A549 treated with AZD2906 at 1 μM for 4 hours (cell line): ENCODE results near the gene FAM167B. TPM values are rescaled to one million over a fixed set of nuclear protein-coding genes. Genes with fewer than 3 reads are reported as not detected.

Experiments used
- total RNA-seq: library from RNA; stranded (reverse); fragments of 200-300 nt; extraction: Qiagen RNA extraction; gene quantifications from 5 replicates; pipeline ENCODE4 v1.2.3, GENCODE V29; 2022

Gene FAM167B
- total RNA-seq, result 0.29 to 0.88 TPM (median 0.45 TPM) in 5 replicates

GRCh38 chr1:32246888-32247273 lies at the start of gene FAM167B:
TSS of gene FAM167B (plus strand) at chr1:32247222. CDS start at chr1:32247422, 200 bp downstream.

GRCh38 chr1:32200226-32201010 lies 46.6 kb upstream of the FAM167B start, which contains the start of gene CCDC28B:
TSS of gene CCDC28B (plus strand) at chr1:32200595. CDS start at chr1:32201936, 1,341 bp downstream.

GRCh38 chr1:32205401-32206370 lies 41.3 kb upstream of the FAM167B start, which contains the start of gene IQCC:
TSS of gene IQCC (plus strand) at chr1:32205671. CDS start at chr1:32205682, 11 bp downstream.

GRCh38 chr1:32208891-32209328 lies 38.1 kb upstream of the FAM167B start, which contains the start of gene DCDC2B:
TSS of gene DCDC2B (plus strand) at chr1:32209089. CDS start at chr1:32209094, 5 bp downstream.

GRCh38 chr1:32221980-32222755 lies 24.9 kb upstream of the FAM167B start, which contains the start of the genes EIF3I and TMEM234:
TSS of gene EIF3I (plus strand) at chr1:32222407. CDS start at chr1:32222442, 35 bp downstream.
TSS of gene TMEM234 (minus strand) at chr1:32222353. CDS start at chr1:32222322, 31 bp downstream.

GRCh38 chr1:32250893-32251716 lies 4.1 kb downstream of the FAM167B start, which contains the start of gene LCK:
TSS of gene LCK (plus strand) at chr1:32251265. CDS start at chr1:32274330, 23,065 bp downstream.

GRCh38 chr1:32291708-32292538 lies 44.9 kb downstream of the FAM167B start, which contains the start of gene HDAC1:
TSS of gene HDAC1 (plus strand) at chr1:32292083. CDS start at chr1:32292170, 87 bp downstream.

Other genes starting within 250 kb of the FAM167B start
- gene KHDRBS1, start 233.4 kb upstream of the FAM167B start, total RNA-seq, result 126 to 142 TPM (median 130 TPM) in 5 replicates
- gene TMEM39B, start 174.3 kb upstream of the FAM167B start, total RNA-seq, result 9.4 to 11.1 TPM (median 10.9 TPM) in 5 replicates
- gene KPNA6, start 139.2 kb upstream of the FAM167B start, total RNA-seq, result 12.7 to 18.2 TPM (median 13.8 TPM) in 5 replicates
- 24.3 to 31.2 TPM (median 24.9 TPM) in 5 replicates for gene TXLNA, start 67.5 kb upstream of the FAM167B start, total RNA-seq
- 1.6 to 2.0 TPM (median 1.8 TPM) in 5 replicates for gene CCDC28B, start 46.6 kb upstream of the FAM167B start, total RNA-seq
- gene IQCC, start 41.6 kb upstream of the FAM167B start, total RNA-seq, result 1.4 to 2.1 TPM (median 1.8 TPM) in 5 replicates
- not detected in 5 replicates for gene DCDC2B, start 38.1 kb upstream of the FAM167B start, total RNA-seq
- 7.3 to 9.4 TPM (median 8.8 TPM) in 5 replicates for gene TMEM234, start 24.9 kb upstream of the FAM167B start, total RNA-seq
- 267 to 287 TPM (median 277 TPM) in 5 replicates for gene EIF3I, start 24.8 kb upstream of the FAM167B start, total RNA-seq
- 0.06 to 0.09 TPM in 2 of 5 replicates, not detected in the others for gene LCK, start 4.0 kb downstream of the FAM167B start, total RNA-seq
- gene HDAC1, start 44.9 kb downstream of the FAM167B start, total RNA-seq, result 47.4 to 53.3 TPM (median 52.0 TPM) in 5 replicates
- gene MARCKSL1, start 89.0 kb downstream of the FAM167B start, total RNA-seq, result 55.2 to 71.9 TPM (median 64.9 TPM) in 5 replicates
- 1.8 to 3.6 TPM (median 3.3 TPM) in 5 replicates for gene FAM229A, start 115.3 kb downstream of the FAM167B start, total RNA-seq
- gene TSSK3, start 115.3 kb downstream of the FAM167B start, total RNA-seq, result 0.29 TPM in 1 of 5 replicates, not detected in the others
- gene BSDC1, start 147.2 kb downstream of the FAM167B start, total RNA-seq, result 17.4 to 21.0 TPM (median 19.9 TPM) in 5 replicates
- 0.01 TPM in 4 of 5 replicates, not detected in the other for gene ZBTB8B, start 217.8 kb downstream of the FAM167B start, total RNA-seq